ENCODE measurements around the gene NUP210. TPM values are rescaled to one million over a fixed set of nuclear protein-coding genes. Genes with fewer than 3 reads are reported as not detected.

NUP210 gene
- total and polyA plus RNA-seq, 2 donors (not counting 3 experiments of a cell fraction or from before 2014, with no cell fraction given) = 0.14 to 0.84 TPM

DNA sequence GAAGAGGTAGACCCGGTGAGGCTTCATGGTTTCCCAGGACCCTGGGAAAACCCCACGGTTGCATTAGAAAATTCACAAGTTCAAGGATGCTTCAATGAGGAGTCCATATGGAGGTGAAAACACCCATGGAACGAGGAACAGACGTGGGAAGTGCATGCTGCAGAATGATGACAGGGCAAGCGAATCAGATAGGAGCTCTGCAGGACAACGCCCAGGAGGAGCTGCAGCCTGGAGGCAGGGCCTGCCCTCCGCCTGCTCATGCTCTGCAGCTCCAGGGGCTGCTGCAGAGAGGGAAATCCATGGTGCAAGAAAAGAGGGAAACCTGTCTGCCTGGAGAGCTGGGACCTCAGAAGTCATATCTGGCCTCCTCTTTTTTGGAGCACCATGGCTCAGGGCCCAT, 61.5 kb downstream of the NUP210 start:
- POLR2A ChIA-PET = no interaction called here
- TF ChIP-seq, protein P1, sequence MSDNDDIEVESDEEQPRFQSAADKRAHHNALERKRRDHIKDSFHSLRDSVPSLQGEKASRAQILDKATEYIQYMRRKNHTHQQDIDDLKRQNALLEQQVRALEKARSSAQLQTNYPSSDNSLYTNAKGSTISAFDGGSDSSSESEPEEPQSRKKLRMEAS (IDR thresholded peaks at IDR 0.05; ENCODE audit: insufficient read depth, insufficient read length) = no peak
- no peak for TF ChIP-seq FOS (IDR thresholded peaks at IDR 0.05; ENCODE audit: borderline replicate concordance, insufficient read depth, low read length)
- TF ChIP-seq JUN (IDR thresholded peaks at IDR 0.05; ENCODE audit: borderline replicate concordance, insufficient read depth, insufficient read length, low read depth) = no peak
- no peak for TF ChIP-seq MYC (IDR thresholded peaks at IDR 0.05; ENCODE audit: low read depth, low read length)
- no peak for TF ChIP-seq GATA2 (IDR thresholded peaks at IDR 0.05; ENCODE audit: insufficient read depth, insufficient read length, low read depth, low read length)
- TF ChIP-seq, protein P2, sequence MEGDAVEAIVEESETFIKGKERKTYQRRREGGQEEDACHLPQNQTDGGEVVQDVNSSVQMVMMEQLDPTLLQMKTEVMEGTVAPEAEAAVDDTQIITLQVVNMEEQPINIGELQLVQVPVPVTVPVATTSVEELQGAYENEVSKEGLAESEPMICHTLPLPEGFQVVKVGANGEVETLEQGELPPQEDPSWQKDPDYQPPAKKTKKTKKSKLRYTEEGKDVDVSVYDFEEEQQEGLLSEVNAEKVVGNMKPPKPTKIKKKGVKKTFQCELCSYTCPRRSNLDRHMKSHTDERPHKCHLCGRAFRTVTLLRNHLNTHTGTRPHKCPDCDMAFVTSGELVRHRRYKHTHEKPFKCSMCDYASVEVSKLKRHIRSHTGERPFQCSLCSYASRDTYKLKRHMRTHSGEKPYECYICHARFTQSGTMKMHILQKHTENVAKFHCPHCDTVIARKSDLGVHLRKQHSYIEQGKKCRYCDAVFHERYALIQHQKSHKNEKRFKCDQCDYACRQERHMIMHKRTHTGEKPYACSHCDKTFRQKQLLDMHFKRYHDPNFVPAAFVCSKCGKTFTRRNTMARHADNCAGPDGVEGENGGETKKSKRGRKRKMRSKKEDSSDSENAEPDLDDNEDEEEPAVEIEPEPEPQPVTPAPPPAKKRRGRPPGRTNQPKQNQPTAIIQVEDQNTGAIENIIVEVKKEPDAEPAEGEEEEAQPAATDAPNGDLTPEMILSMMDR (IDR thresholded peaks at IDR 0.05; ENCODE audit: extremely low read depth in 1 of 2, insufficient read depth in 1 of 2, low read depth in 1 of 2, low read length in 2 of 2) = no peak
- TF ChIP-seq POLR2A (IDR thresholded peaks at IDR 0.05; ENCODE audit: low read depth, low read length) = no peak
- no peak for TF ChIP-seq EZH2 (IDR thresholded peaks at IDR 0.05; ENCODE audit: borderline replicate concordance, low read depth, low read length, severe bottlenecking)
- TF ChIP-seq POLR2AphosphoS5 (IDR thresholded peaks at IDR 0.05; ENCODE audit: insufficient read depth, low read depth, low read length) = no peak
- no peaks in the 10 kb centered on the region for H3K9me3 ChIP-seq (replicated peaks; ENCODE audit: control insufficient read depth, insufficient read depth, low read length)
- H3K79me2 ChIP-seq (ENCODE audit: control insufficient read depth, insufficient read depth, low read length) = no peaks in the 10 kb centered on the region
- no peaks in the 10 kb centered on the region for H3K36me3 ChIP-seq (ENCODE audit: control insufficient read depth in 2 of 2, extremely low read depth in 1 of 2, insufficient read depth in 2 of 2, low read length in 2 of 2)
- no peak overlapping the region for H3K27ac ChIP-seq (ENCODE audit: insufficient read depth, low read depth, low read length)
- no peak overlapping the region for H3K4me2 ChIP-seq (ENCODE audit: insufficient read depth, low read length)
- no peaks in the 10 kb centered on the region for H4K20me1 ChIP-seq (replicated peaks; ENCODE audit: control insufficient read depth, extremely low read depth, insufficient read depth, low read length)
- no peak overlapping the region for H3K4me3 ChIP-seq (replicated peaks in 1 of 3; ENCODE audit: insufficient read depth in 1 of 3, low read depth in 1 of 3, low read length in 3 of 3)
- no peaks in the 10 kb centered on the region for H3K27me3 ChIP-seq (ENCODE audit: control insufficient read depth in 2 of 2, insufficient read depth in 2 of 2, low read length in 2 of 2)
- dilution Hi-C loops (cut with MboI; ENCODE audit: extremely low pct_ligation_motif_present, low sequenced_read_pairs) = no loop called here
- no TSS peak for BruUV-seq (replicated peaks)
- no peaks in the 10 kb centered on the region for H3K4me1 ChIP-seq (ENCODE audit: control insufficient read depth, extremely low read depth, insufficient read depth, low read length)
- H3K9ac ChIP-seq (replicated peaks; ENCODE audit: extremely low read depth, insufficient read depth, low read length) = no peak overlapping the region
- intact Hi-C loops (cut with micrococcal nuclease) = no loop called here
- H3K9me1 ChIP-seq (replicated peaks; ENCODE audit: control insufficient read depth, extremely low read depth, insufficient read depth, low read length) = no peaks in the 10 kb centered on the region
- no peak overlapping the region for H2AFZ ChIP-seq (ENCODE audit: low read depth, low read length)
- FAIRE-seq (no peak), DNase-seq (ENCODE audit: low read depth, low spot score) (no peak)
- CTCF ChIA-PET = interaction anchor here (1.0 kb wide), 1 partner anchor 94 kb away, joined by 3 read pairs; no protein-coding TSS in a partner anchor

All from endothelial cell of umbilical vein (primary cell).